Loucy (cell line): Measurements from ENCODE around the gene PHF21B.

Source experiments
- H2AFZ ChIP-seq: fragments of 200-600 bp; sonication (generic); 2 replicates; pipeline ENCODE4 v1.6.0; 2016; ENCODE audit warnings: antibody characterized with exemption, mild to moderate bottlenecking, low read length, moderate library complexity
- H3F3A ChIP-seq: fragments of 200-600 bp; 2 replicates; pipeline ENCODE4 v1.6.0; 2016; ENCODE audit warnings: antibody characterized with exemption, low read depth, mild to moderate bottlenecking
- H3K27me3 ChIP-seq: fragments of 200-600 bp; sonication (generic); 2 replicates; pipeline ENCODE4 v1.6.1; 2014; ENCODE audit warnings: low read length, mild to moderate bottlenecking; ENCODE audit not compliant: insufficient read depth, poor library complexity, severe bottlenecking
- H3K36me3 ChIP-seq: fragments of 200-600 bp; sonication (generic); 2 replicates; pipeline ENCODE4 v1.6.1; 2016; ENCODE audit warnings: low read length; ENCODE audit not compliant: insufficient read depth
- H3K4me1 ChIP-seq: fragments of 200-600 bp; sonication (generic); 2 replicates; pipeline ENCODE4 v1.5.1; 2014; ENCODE audit warnings: low read length, mild to moderate bottlenecking; ENCODE audit not compliant: insufficient read depth, poor library complexity, severe bottlenecking
- H3K4me2 ChIP-seq: fragments of 200-600 bp; sonication (generic); 2 replicates; pipeline ENCODE4 v1.6.0; 2014; ENCODE audit warnings: antibody characterized with exemption, low read length, low read depth, mild to moderate bottlenecking; ENCODE audit not compliant: poor library complexity, severe bottlenecking
- H3K4me3 ChIP-seq: fragments of 200-600 bp; sonication (generic); 2 replicates; pipeline ENCODE4 v1.5.1; 2014; ENCODE audit warnings: low read length, mild to moderate bottlenecking, mixed read lengths; ENCODE audit not compliant: poor library complexity, severe bottlenecking
- H3K79me2 ChIP-seq: fragments of 200-600 bp; sonication (generic); 2 replicates; pipeline ENCODE4 v1.6.1; 2014; ENCODE audit warnings: low read length; ENCODE audit not compliant: insufficient read depth
- H3K9ac ChIP-seq: fragments of 200-600 bp; sonication (generic); 2 replicates; pipeline ENCODE4 v1.6.0; 2014; ENCODE audit warnings: mild to moderate bottlenecking, low read depth, low read length, moderate library complexity; ENCODE audit not compliant: poor library complexity, severe bottlenecking
- H3K9me2 ChIP-seq: fragments of 200-600 bp; sonication (generic); replicated peaks from 2 replicates; pipeline ENCODE4 v1.6.1; 2016; ENCODE audit warnings: low read depth, low read length, mixed read lengths
- H3K9me3 ChIP-seq: fragments of 200-600 bp; sonication (generic); 2 replicates; pipeline ENCODE4 v1.6.1; 2014; ENCODE audit warnings: mild to moderate bottlenecking, antibody characterized with exemption, low read length, low read depth; ENCODE audit not compliant: insufficient read depth
- H4K20me1 ChIP-seq: fragments of 200-600 bp; sonication (generic); 2 replicates; pipeline ENCODE4 v1.6.0; 2014; ENCODE audit warnings: antibody characterized with exemption, low read length, mild to moderate bottlenecking; ENCODE audit not compliant: insufficient read depth, poor library complexity, severe bottlenecking
- CTCF ChIP-seq: fragments of 200-600 bp; sonication (generic); conservative IDR thresholded peaks from 2 replicates; pipeline ENCODE4 v1.5.1; 2014; ENCODE audit warnings: mild to moderate bottlenecking, antibody characterized with exemption, low read length
- EZH2phosphoT487 ChIP-seq: fragments of 200-600 bp; IDR thresholded peaks from 2 replicates; pipeline ENCODE4 v1.6.1; 2018; ENCODE audit warnings: antibody characterized with exemption, mild to moderate bottlenecking, moderate library complexity, borderline replicate concordance

The PHF21B gene

DNA sequence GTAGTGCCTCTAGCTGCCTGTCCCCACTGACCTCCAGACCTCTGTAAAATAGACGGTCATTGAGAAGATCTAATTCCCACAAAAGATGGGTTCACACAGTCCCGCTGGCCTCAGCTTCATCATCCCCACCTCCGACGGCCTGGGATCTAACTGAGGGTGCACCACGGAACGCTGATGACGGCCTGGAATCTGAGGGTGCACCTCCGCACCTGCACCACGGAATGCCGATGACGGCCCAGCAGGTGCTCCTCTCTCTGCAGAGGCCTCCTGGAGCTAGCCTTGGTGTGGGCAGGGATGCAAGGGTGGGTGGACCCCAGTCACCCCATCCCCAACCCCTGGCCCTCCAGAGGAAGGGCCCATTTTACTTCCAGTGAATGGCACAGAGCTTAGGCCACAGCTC is 77.3 kb downstream of the PHF21B start:
- Histone ChIP-seq H3K4me2 (no peak overlapping the region), H3K9ac (no peak overlapping the region), H3K36me3 (no peaks in the 10 kb centered on the region), H3F3A (no peaks in the 10 kb centered on the region), H3K27me3 (no peaks in the 10 kb centered on the region), H3K79me2 (no peaks in the 10 kb centered on the region), H2AFZ (no peak overlapping the region), H4K20me1 (no peaks in the 10 kb centered on the region), H3K9me3 (no peaks in the 10 kb centered on the region), H3K4me3 (no peak overlapping the region), H3K9me2 (no peaks in the 10 kb centered on the region), H3K4me1 (peaks cover 8% of the 10 kb centered on the region)
- TF ChIP-seq EZH2phosphoT487 (no peak), CTCF (no peak)

DNA sequence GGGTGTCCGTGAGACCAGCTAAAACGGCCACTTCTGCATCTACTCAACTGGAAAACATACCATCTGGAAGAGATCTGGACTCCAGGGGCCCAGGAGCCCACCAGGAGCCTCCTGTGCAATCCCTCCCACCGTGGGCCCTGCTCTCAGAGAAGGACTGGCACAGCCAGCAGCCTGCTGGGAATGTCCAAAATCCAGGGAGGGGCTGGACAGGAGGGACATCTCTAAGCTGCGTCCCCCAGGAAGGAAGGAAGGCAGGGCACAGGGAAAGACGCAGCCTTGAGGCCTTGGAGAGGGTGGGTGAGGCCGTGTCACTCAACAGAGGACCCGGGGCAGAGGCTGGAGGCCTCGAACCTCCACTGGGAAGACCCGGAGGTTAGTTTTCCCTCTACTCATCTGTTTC is 78.0 kb downstream of the PHF21B start:
- Histone ChIP-seq H2AFZ (no peak overlapping the region), H3K79me2 (no peaks in the 10 kb centered on the region), H3K4me2 (no peak overlapping the region), H3F3A (no peaks in the 10 kb centered on the region), H3K36me3 (no peaks in the 10 kb centered on the region), H3K4me3 (no peak overlapping the region), H3K27me3 (no peaks in the 10 kb centered on the region), H4K20me1 (no peaks in the 10 kb centered on the region), H3K9me2 (no peaks in the 10 kb centered on the region), H3K4me1 (peaks cover 8% of the 10 kb centered on the region), H3K9ac (no peak overlapping the region), H3K9me3 (no peaks in the 10 kb centered on the region)
- TF ChIP-seq EZH2phosphoT487 (no peak), CTCF (no peak)

DNA sequence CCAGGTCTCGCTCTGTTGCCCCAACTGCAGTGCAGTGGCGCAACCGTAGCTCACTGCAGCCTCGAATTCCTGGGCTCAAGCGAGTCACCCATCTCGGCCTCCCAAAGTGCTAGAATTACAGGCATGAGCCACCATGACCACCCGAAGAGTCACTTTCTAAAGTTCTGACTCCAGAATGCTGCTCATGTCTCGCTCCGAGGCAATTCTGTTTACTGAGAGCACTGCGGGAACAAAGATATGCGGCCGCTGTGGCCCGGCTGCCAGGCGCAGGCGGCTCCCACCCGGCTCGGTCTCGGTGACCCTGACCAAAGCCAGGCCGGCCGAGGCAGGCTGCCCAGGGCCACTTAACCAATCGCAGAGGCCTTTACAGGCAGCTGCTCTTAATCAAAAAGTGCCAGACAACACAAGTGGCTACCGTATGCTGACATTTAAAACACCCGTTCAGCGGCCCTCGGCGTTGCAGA is 78.7 kb downstream of the PHF21B start:
- Histone ChIP-seq H3K36me3 (no peaks in the 10 kb centered on the region), H4K20me1 (no peaks in the 10 kb centered on the region), H3K27me3 (no peaks in the 10 kb centered on the region), H3K9me3 (no peaks in the 10 kb centered on the region), H3K4me3 (no peak overlapping the region), H3K4me1 (peaks cover 8% of the 10 kb centered on the region), H3K9me2 (no peaks in the 10 kb centered on the region), H2AFZ (no peak overlapping the region), H3K9ac (no peak overlapping the region), H3K79me2 (no peaks in the 10 kb centered on the region), H3K4me2 (no peak overlapping the region), H3F3A (no peaks in the 10 kb centered on the region)
- no peak for TF ChIP-seq EZH2phosphoT487
- TF ChIP-seq CTCF, result no peak
